MM.1S (cell line): Measurements from ENCODE around the gene DCDC1.

Experiments used
- DNase-seq: peaks from one replicate; pipeline ENCODE4 v3.0.0-alpha.2; 2015
- H2AFZ ChIP-seq: fragments of 300-600 bp; sonication (generic); 2 replicates; pipeline ENCODE4 v1.6.0; 2016; ENCODE audit warnings: antibody characterized with exemption, low read length
- H3F3A ChIP-seq: fragments of 300-600 bp; sonication (generic); 2 replicates; pipeline ENCODE4 v1.6.1; 2016; ENCODE audit warnings: mild to moderate bottlenecking, antibody characterized with exemption, low read length, moderate library complexity, mixed read lengths; ENCODE audit not compliant: insufficient read depth
- H3K27ac ChIP-seq: fragments of 300-600 bp; sonication (generic); 2 replicates; pipeline ENCODE4 v1.5.1; 2016; ENCODE audit warnings: mild to moderate bottlenecking, low read length
- H3K27me3 ChIP-seq: fragments of 300-600 bp; sonication (generic); replicated peaks from 2 replicates; pipeline ENCODE4 v1.6.0; 2016; ENCODE audit warnings: low read length; ENCODE audit not compliant: insufficient read depth
- H3K36me3 ChIP-seq: fragments of 300-600 bp; sonication (generic); replicated peaks from 2 replicates; pipeline ENCODE4 v1.6.1; 2016; ENCODE audit warnings: mild to moderate bottlenecking, low read length, mixed read lengths; ENCODE audit not compliant: insufficient read depth
- H3K4me1 ChIP-seq: fragments of 300-600 bp; sonication (generic); 2 replicates; pipeline ENCODE4 v1.6.1; 2016; ENCODE audit warnings: low read length, mixed read lengths
- H3K4me2 ChIP-seq: fragments of 300-600 bp; sonication (generic); 2 replicates; pipeline ENCODE4 v1.6.0; 2016; ENCODE audit warnings: low read depth, low read length
- H3K4me3 ChIP-seq: fragments of 300-600 bp; sonication (generic); 2 replicates; pipeline ENCODE4 v1.5.1; 2016; ENCODE audit warnings: low read length, mixed read lengths
- H3K79me2 ChIP-seq: fragments of 300-600 bp; sonication (generic); 2 replicates; pipeline ENCODE4 v1.6.1; 2016; ENCODE audit warnings: mixed run types, low read length, mixed read lengths
- H3K9ac ChIP-seq: fragments of 300-600 bp; sonication (generic); 2 replicates; pipeline ENCODE4 v1.6.1; 2016; ENCODE audit warnings: low read length, mixed read lengths
- H3K9me2 ChIP-seq: fragments of 300-600 bp; sonication (generic); replicated peaks from 2 replicates; pipeline ENCODE4 v1.6.1; 2016; ENCODE audit warnings: mild to moderate bottlenecking, low read length, mixed read lengths; ENCODE audit not compliant: insufficient read depth
- H3K9me3 ChIP-seq: fragments of 300-600 bp; sonication (generic); replicated peaks from 2 replicates; pipeline ENCODE4 v1.6.1; 2016; ENCODE audit warnings: mild to moderate bottlenecking, low read length, mixed read lengths; ENCODE audit not compliant: insufficient read depth
- H4K20me1 ChIP-seq: fragments of 300-600 bp; sonication (generic); 2 replicates; pipeline ENCODE4 v1.6.1; 2016; ENCODE audit warnings: mild to moderate bottlenecking, low read length, moderate library complexity, mixed read lengths; ENCODE audit not compliant: insufficient read depth
- EZH2 ChIP-seq: fragments of 300-600 bp; sonication (generic); optimal IDR thresholded peaks from 2 replicates; pipeline ENCODE3; 2017; ENCODE audit warnings: low read depth, mild to moderate bottlenecking, antibody characterized with exemption, low read length, mixed read lengths
- EZH2phosphoT487 ChIP-seq: fragments of 300-600 bp; sonication (generic); IDR thresholded peaks from 2 replicates; pipeline ENCODE4 v1.6.1; 2018; ENCODE audit warnings: antibody characterized with exemption, low read length
- TF ChIP-seq, protein P1 (sequence below): fragments of 300-600 bp; sonication (generic); IDR thresholded peaks from 2 replicates; pipeline ENCODE4 v1.5.1; 2016; ENCODE audit warnings: antibody characterized with exemption, low read length, mixed read lengths

Gene DCDC1

DNA sequence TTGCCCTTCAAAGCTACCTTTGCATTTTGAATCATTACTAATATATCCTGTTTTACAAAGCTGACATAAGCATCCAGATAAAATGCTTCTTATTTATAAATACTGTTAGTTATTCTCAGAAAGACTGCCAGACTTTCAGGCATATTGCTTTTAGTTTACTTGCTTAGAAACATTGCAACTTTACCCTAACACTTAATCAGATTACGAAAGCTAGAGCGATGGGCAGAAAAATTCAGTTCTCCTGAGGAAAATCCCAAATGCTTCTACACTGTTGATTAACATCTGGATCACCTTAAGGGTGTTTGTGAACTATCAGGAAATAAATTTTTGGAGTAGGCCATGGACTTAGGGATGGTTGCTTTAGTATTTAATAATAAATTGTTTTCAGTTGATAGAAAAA is 493.7 kb downstream of the DCDC1 start:
- no peaks in the 10 kb centered on the region for H3F3A ChIP-seq
- no peak overlapping the region for H2AFZ ChIP-seq
- no peak overlapping the region for H3K27ac ChIP-seq
- DNase-seq, result no peak
- H3K79me2 ChIP-seq, result no peaks in the 10 kb centered on the region
- H3K4me1 ChIP-seq, result no peaks in the 10 kb centered on the region
- no peak overlapping the region for H3K4me2 ChIP-seq
- H3K9me2 ChIP-seq, result no peaks in the 10 kb centered on the region
- TF ChIP-seq EZH2, result no peak
- TF ChIP-seq, protein P1, sequence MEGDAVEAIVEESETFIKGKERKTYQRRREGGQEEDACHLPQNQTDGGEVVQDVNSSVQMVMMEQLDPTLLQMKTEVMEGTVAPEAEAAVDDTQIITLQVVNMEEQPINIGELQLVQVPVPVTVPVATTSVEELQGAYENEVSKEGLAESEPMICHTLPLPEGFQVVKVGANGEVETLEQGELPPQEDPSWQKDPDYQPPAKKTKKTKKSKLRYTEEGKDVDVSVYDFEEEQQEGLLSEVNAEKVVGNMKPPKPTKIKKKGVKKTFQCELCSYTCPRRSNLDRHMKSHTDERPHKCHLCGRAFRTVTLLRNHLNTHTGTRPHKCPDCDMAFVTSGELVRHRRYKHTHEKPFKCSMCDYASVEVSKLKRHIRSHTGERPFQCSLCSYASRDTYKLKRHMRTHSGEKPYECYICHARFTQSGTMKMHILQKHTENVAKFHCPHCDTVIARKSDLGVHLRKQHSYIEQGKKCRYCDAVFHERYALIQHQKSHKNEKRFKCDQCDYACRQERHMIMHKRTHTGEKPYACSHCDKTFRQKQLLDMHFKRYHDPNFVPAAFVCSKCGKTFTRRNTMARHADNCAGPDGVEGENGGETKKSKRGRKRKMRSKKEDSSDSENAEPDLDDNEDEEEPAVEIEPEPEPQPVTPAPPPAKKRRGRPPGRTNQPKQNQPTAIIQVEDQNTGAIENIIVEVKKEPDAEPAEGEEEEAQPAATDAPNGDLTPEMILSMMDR, result no peak
- TF ChIP-seq EZH2phosphoT487, result no peak
- no peaks in the 10 kb centered on the region for H3K27me3 ChIP-seq
- H4K20me1 ChIP-seq, result no peaks in the 10 kb centered on the region
- no peak overlapping the region for H3K4me3 ChIP-seq
- H3K9ac ChIP-seq, result no peak overlapping the region
- H3K36me3 ChIP-seq, result no peaks in the 10 kb centered on the region
- no peaks in the 10 kb centered on the region for H3K9me3 ChIP-seq

DNA sequence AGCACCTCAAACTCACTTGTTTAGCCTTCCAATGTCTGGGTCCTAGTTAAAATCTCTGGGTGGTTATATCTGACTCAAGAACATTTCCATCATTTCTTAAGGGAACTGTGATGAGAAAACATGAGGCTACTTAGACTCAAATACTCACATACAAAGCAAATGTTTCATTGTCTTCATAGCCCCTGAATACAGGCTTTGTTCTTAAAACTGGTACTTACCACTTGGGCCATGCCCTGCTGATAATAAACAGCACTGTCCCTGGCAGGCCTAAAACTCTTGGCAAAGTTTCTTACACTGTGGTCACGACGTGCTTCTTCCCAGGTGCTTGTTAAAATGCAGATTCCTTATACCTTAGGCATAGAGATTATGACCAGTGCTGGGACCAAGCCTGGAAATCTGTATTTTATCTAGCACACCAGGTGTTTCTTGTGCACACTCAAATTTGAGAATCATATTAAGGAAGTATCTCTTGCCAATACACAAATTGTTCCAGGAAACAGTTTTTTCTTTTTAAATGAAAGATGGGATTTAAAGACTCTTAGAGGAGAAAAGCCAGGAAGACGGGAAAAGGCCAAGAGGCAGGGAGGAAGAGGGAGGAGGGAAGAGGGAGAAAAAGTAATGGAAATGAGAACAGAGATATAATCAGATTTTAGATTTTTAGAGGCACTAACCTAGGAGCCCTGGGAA is 495.5 kb downstream of the DCDC1 start:
- H3F3A ChIP-seq, result no peaks in the 10 kb centered on the region
- no peak overlapping the region for H3K4me2 ChIP-seq
- no peaks in the 10 kb centered on the region for H3K36me3 ChIP-seq
- H4K20me1 ChIP-seq, result no peaks in the 10 kb centered on the region
- no peaks in the 10 kb centered on the region for H3K9me2 ChIP-seq
- TF ChIP-seq, protein P1, result no peak
- TF ChIP-seq EZH2 (no peak), EZH2phosphoT487 (no peak)
- no peak overlapping the region for H2AFZ ChIP-seq
- no peaks in the 10 kb centered on the region for H3K4me1 ChIP-seq
- H3K4me3 ChIP-seq, result no peak overlapping the region
- DNase-seq, result no peak
- no peaks in the 10 kb centered on the region for H3K79me2 ChIP-seq
- no peak overlapping the region for H3K9ac ChIP-seq
- no peak overlapping the region for H3K27ac ChIP-seq
- no peaks in the 10 kb centered on the region for H3K9me3 ChIP-seq
- H3K27me3 ChIP-seq, result no peaks in the 10 kb centered on the region

- no peak for DNase-seq
- Histone ChIP-seq H3K36me3 (no peaks in the 10 kb centered on the region), H3K4me3 (no peak overlapping the region), H3K4me1 (no peaks in the 10 kb centered on the region), H3K4me2 (no peak overlapping the region), H3K27ac (no peak overlapping the region), H3K9me3 (no peaks in the 10 kb centered on the region), H3F3A (no peaks in the 10 kb centered on the region), H3K79me2 (no peaks in the 10 kb centered on the region), H3K9me2 (no peaks in the 10 kb centered on the region), H3K27me3 (no peaks in the 10 kb centered on the region), H3K9ac (no peak overlapping the region), H4K20me1 (no peaks in the 10 kb centered on the region), H2AFZ (no peak overlapping the region)
- TF ChIP-seq, protein P1, result no peak
- TF ChIP-seq EZH2phosphoT487 (no peak), EZH2 (no peak)
These were observed 500.9 kb downstream of the DCDC1 start for GRCh38 chr11:30868626-30869081.
